Upper lobe of left lung (tissue), 6 donors: ENCODE results near the gene PITPNM3. TPM values are rescaled to one million over a fixed set of nuclear protein-coding genes. Genes with fewer than 3 reads are reported as not detected.

Source experiments
- ATAC-seq, 2 donors: fragments of 200-7000 bp; cut with Tn5 transposase; one replicate each; pipeline ENCODE4 v1.9.1; 2022; ENCODE audit warnings: mild to moderate bottlenecking in 2 of 2, moderate library complexity in 2 of 2; ENCODE audit not compliant: low FRiP score in 2 of 2
- DNase-seq, 2 donors: peaks; one replicate each; pipeline ENCODE4 v3.0.0-alpha.2; 2019 to 2020
- H3K27ac ChIP-seq, 4 donors: fragments of 200-600 bp; sonication (generic); one replicate each; pipeline ENCODE4 v1.5.1; 2016 to 2019
- H3K27me3 ChIP-seq, 4 donors: fragments of 200-600 bp; sonication (generic); one replicate each; pipeline ENCODE4 v1.5.1; 2017 to 2019
- H3K36me3 ChIP-seq, 4 donors: fragments of 200-600 bp; sonication (generic); one replicate each; pipeline ENCODE4 v1.5.1; 2016 to 2019
- H3K4me1 ChIP-seq, 4 donors: fragments of 200-600 bp; sonication (generic); one replicate each; pipeline ENCODE4 v1.5.1; 2018 to 2019
- H3K4me3 ChIP-seq, 4 donors: fragments of 200-600 bp; sonication (generic); one replicate each; pipeline ENCODE4 v1.5.1; 2017 to 2019; ENCODE audit warnings: mild to moderate bottlenecking in 2 of 4, moderate library complexity in 1 of 4
- H3K9me3 ChIP-seq, 4 donors: fragments of 200-600 bp; sonication (generic); one replicate each; pipeline ENCODE4 v1.5.1; 2018 to 2019
- EP300 ChIP-seq, 4 donors: sonication (generic); formaldehyde crosslinking; IDR thresholded peaks; one replicate each; pipeline ENCODE4 v1.5.1; 2017; ENCODE audit warnings: antibody characterized with exemption in 4 of 4, control low read depth in 2 of 4
- POLR2A ChIP-seq, 4 donors: fragments of 450-650 bp; IDR thresholded peaks; one replicate each; pipeline ENCODE4 v1.5.1; 2016 to 2017; ENCODE audit warnings: antibody characterized with exemption in 4 of 4, mild to moderate bottlenecking in 2 of 4
- POLR2AphosphoS5 ChIP-seq, 2 donors: sonication (generic); formaldehyde crosslinking; IDR thresholded peaks; one replicate each; pipeline ENCODE4 v1.5.1; 2017; ENCODE audit warnings: antibody characterized with exemption in 2 of 2
- WGBS, 2 donors: methylation state at CpG; one replicate each; pipeline ENCODE4 v1.1.5; 2017 to 2018; 5-methylcytosine and 5-hydroxymethylcytosine counted together
- total RNA-seq, 6 donors: library from RNA; depleted of rRNA in 4 of 6; stranded (reverse); fragments of >200 nt in 4 of 6; gene quantifications; one replicate each; pipeline versions ENCODE4 v1.1.0 to v1.2.1, GENCODE V29; 2016 to 2021
- TF ChIP-seq, protein P1 (sequence below), 6 experiments: fragments of 450-650 bp in 4 of 6; fragments of 200-600 bp in 2 of 6; sonication (generic) in 2 of 6; IDR thresholded peaks; one replicate each; pipeline ENCODE4 v1.5.1; 2016 to 2019; ENCODE audit warnings: antibody characterized with exemption in 6 of 6
- donor health status: DM: no; HTN: no; CAD: no; lungs with moderate emphysema.
- donor health status: DM: no; HTN: yes; CAD: no; lungs with severe emphysema.

PITPNM3 gene
- total RNA-seq, 6 donors from 2014 or later, result 10.3 to 16.3 (median 12.5) TPM

DNA sequence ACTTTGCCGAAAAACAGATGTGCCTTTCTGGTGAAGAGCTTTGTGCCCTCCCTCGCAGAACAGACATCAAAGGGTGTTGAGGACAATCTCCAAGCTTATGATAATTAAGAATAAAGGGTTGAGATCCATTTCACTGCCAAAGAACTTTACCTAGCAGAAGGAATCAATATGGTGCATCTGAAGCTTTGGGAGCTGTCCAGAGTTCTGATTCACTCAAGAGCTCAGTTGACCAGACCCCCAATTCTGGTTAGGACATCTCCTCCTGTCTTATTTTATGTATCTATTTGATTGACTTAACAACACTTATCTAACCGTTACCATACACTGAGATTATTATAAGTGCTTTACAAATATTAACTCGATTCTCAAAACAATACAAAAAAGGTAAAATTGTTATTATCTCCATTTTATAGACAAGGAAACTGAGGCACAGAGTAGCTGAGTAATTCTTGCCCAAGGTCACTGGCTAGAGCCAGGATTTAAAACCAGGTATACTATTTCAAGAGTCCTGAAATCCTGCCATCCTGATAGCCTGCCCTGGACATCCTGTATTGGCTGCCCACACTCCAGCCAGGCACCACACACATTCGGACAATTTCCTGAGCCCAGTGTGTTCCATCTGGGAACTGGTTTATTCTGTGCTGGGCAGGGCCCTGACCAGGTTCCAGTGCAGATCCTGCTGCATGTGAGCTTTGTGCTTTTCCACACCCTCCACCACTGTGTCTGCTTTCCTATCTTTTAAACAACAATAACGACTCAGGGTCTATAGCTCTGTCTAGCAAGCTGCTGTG is 29.8 kb downstream of the PITPNM3 start:
- Histone ChIP-seq H3K27ac (no peak overlapping the region), H3K27me3 (no peaks in the 10 kb centered on the region), H3K4me3 (no peak overlapping the region), H3K36me3 (no peaks in the 10 kb centered on the region), H3K4me1 (no peaks in the 10 kb centered on the region), H3K9me3 (no peaks in the 10 kb centered on the region)
- TF ChIP-seq POLR2AphosphoS5 (IDR thresholded peaks at IDR 0.05), result no peak
- no peak for TF ChIP-seq POLR2A (IDR thresholded peaks at IDR 0.05)
- TF ChIP-seq, protein P1, sequence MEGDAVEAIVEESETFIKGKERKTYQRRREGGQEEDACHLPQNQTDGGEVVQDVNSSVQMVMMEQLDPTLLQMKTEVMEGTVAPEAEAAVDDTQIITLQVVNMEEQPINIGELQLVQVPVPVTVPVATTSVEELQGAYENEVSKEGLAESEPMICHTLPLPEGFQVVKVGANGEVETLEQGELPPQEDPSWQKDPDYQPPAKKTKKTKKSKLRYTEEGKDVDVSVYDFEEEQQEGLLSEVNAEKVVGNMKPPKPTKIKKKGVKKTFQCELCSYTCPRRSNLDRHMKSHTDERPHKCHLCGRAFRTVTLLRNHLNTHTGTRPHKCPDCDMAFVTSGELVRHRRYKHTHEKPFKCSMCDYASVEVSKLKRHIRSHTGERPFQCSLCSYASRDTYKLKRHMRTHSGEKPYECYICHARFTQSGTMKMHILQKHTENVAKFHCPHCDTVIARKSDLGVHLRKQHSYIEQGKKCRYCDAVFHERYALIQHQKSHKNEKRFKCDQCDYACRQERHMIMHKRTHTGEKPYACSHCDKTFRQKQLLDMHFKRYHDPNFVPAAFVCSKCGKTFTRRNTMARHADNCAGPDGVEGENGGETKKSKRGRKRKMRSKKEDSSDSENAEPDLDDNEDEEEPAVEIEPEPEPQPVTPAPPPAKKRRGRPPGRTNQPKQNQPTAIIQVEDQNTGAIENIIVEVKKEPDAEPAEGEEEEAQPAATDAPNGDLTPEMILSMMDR (IDR thresholded peaks at IDR 0.05), result no peak
- TF ChIP-seq EP300 (IDR thresholded peaks at IDR 0.05), result no peak
- no peak for DNase-seq
- no peak for ATAC-seq
- WGBS, 2 donors, result 87 to 88% methylated on average over 6 of the region's 6 CpGs

GRCh38 chr17:6525731-6526130 is 30.6 kb downstream of the PITPNM3 start:
- no peak overlapping the region for H3K27ac ChIP-seq
- H3K4me3 ChIP-seq, result no peak overlapping the region
- H3K27me3 ChIP-seq, result no peaks in the 10 kb centered on the region
- 89 to 97% methylated on average over 2 of the region's 2 CpGs for WGBS, 2 donors
- no peaks in the 10 kb centered on the region for H3K4me1 ChIP-seq
- no peak for ATAC-seq
- DNase-seq, result no peak
- no peaks in the 10 kb centered on the region for H3K9me3 ChIP-seq
- no peaks in the 10 kb centered on the region for H3K36me3 ChIP-seq
- TF ChIP-seq POLR2AphosphoS5 (IDR thresholded peaks at IDR 0.05), result no peak
- no peak for TF ChIP-seq POLR2A (IDR thresholded peaks at IDR 0.05)
- TF ChIP-seq EP300 (IDR thresholded peaks at IDR 0.05), result no peak
- TF ChIP-seq, protein P1 (IDR thresholded peaks at IDR 0.05), result no peak

- Histone ChIP-seq H3K27me3 (no peaks in the 10 kb centered on the region), H3K27ac (no peak overlapping the region), H3K4me3 (no peak overlapping the region), H3K36me3 (no peaks in the 10 kb centered on the region), H3K9me3 (no peaks in the 10 kb centered on the region), H3K4me1 (no peaks in the 10 kb centered on the region)
- ATAC-seq (no peak), DNase-seq (no peak)
- WGBS, 2 donors, result 90 to 95% methylated on average over 4 of the region's 4 CpGs
- TF ChIP-seq EP300 (IDR thresholded peaks at IDR 0.05), result no peak
- TF ChIP-seq, protein P1 (IDR thresholded peaks at IDR 0.05), result no peak
- no peak for TF ChIP-seq POLR2A (IDR thresholded peaks at IDR 0.05)
Measured at GRCh38 chr17:6525141-6525540, 31.2 kb downstream of the PITPNM3 start.

GRCh38 chr17:6524520-6524919 is 31.8 kb downstream of the PITPNM3 start:
- H3K4me1 ChIP-seq, result no peaks in the 10 kb centered on the region
- no peak for ATAC-seq
- H3K36me3 ChIP-seq, result no peaks in the 10 kb centered on the region
- no peak overlapping the region for H3K27ac ChIP-seq
- no peak for DNase-seq
- H3K27me3 ChIP-seq, result no peaks in the 10 kb centered on the region
- 91 to 95% methylated on average over 4 of the region's 4 CpGs for WGBS, 2 donors
- TF ChIP-seq POLR2A (IDR thresholded peaks at IDR 0.05) (no peak), POLR2AphosphoS5 (IDR thresholded peaks at IDR 0.05) (no peak), EP300 (IDR thresholded peaks at IDR 0.05) (no peak)
- TF ChIP-seq, protein P1 (IDR thresholded peaks at IDR 0.05), result no peak
- H3K9me3 ChIP-seq, result no peaks in the 10 kb centered on the region
- no peak overlapping the region for H3K4me3 ChIP-seq
